ENCODE results near the gene MBOAT2.

GRCh38 chr2:8939486-8940114, 63.9 kb downstream of the MBOAT2 start:
- TF ChIP-seq, protein P1, sequence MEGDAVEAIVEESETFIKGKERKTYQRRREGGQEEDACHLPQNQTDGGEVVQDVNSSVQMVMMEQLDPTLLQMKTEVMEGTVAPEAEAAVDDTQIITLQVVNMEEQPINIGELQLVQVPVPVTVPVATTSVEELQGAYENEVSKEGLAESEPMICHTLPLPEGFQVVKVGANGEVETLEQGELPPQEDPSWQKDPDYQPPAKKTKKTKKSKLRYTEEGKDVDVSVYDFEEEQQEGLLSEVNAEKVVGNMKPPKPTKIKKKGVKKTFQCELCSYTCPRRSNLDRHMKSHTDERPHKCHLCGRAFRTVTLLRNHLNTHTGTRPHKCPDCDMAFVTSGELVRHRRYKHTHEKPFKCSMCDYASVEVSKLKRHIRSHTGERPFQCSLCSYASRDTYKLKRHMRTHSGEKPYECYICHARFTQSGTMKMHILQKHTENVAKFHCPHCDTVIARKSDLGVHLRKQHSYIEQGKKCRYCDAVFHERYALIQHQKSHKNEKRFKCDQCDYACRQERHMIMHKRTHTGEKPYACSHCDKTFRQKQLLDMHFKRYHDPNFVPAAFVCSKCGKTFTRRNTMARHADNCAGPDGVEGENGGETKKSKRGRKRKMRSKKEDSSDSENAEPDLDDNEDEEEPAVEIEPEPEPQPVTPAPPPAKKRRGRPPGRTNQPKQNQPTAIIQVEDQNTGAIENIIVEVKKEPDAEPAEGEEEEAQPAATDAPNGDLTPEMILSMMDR (IDR thresholded peaks at IDR 0.05 in 4 of 5, conservative IDR thresholded peaks at IDR 0.05 in 1 of 5), result no peak
- TF ChIP-seq POLR2A (IDR thresholded peaks at IDR 0.05), result no peak
